GM23338 (cell line): ENCODE data around the gene PHACTR1.

Source experiments
- CTCF ChIP-seq, 2 experiments: fragments of 200-600 bp in 1 of 2; sonication (generic) in 1 of 2; conservative IDR thresholded peaks; 2 replicates each; pipeline versions ENCODE4 v1.5.1 to v1.6.1; 2016 to 2017; ENCODE audit warnings: antibody characterized with exemption in 2 of 2, low read depth in 2 of 2, mild to moderate bottlenecking in 2 of 2, moderate library complexity in 1 of 2
- EZH2 ChIP-seq: fragments of 200-600 bp; sonication (generic); IDR thresholded peaks from one replicate; pipeline ENCODE4 v1.8.0; 2017; ENCODE audit warnings: antibody characterized with exemption, mild to moderate bottlenecking, low read depth; ENCODE audit not compliant: unreplicated experiment
- REST ChIP-seq: IDR thresholded peaks from one replicate; pipeline ENCODE4 v1.6.1; 2018; ENCODE audit warnings: antibody characterized with exemption; ENCODE audit not compliant: unreplicated experiment

- TF ChIP-seq CTCF (conservative IDR thresholded peaks at IDR 0.05; ENCODE audit: low read depth in 2 of 2) (no peak), EZH2 (no peak), REST (no peak)
Observed at GRCh38 chr6:12977806-12978205, 261.2 kb downstream of the PHACTR1 start.
